WTC11 (cell line): ENCODE results near the gene PSMA4. TPM values are rescaled to one million over a fixed set of nuclear protein-coding genes. Genes with fewer than 3 reads are reported as not detected.

Experiments used
- ATAC-seq: fragments of 200-7000 bp; cut with Tn5 transposase; 2 replicates; pipeline ENCODE4 v1.10.0; 2021; ENCODE audit warnings: mild to moderate bottlenecking, moderate library complexity
- CTCF ChIA-PET: fragments of 300-600 bp; sonication (Branson Sonifier 250); formaldehyde crosslinking; loops from one replicate; lab custom pipeline; 2021; ENCODE audit warnings: antibody characterized with exemption; lab: Charles Lee
- POLR2A ChIA-PET: fragments of 350-600 bp; sonication (Branson Sonifier 250); formaldehyde crosslinking; loops from one replicate; lab custom pipeline; 2021; ENCODE audit warnings: antibody characterized with exemption; lab: Charles Lee
- DNase-seq: peaks from one replicate; pipeline ENCODE4 v3.0.0; 2021; ENCODE audit warnings: low spot score
- H3K27ac Mint-ChIP-seq: 2 replicates; pipeline ENCODE4 v1.8.0; 2021; ENCODE audit warnings: mixed read lengths
- H3K27me3 Mint-ChIP-seq: 2 replicates; pipeline ENCODE4 v1.8.0; 2021; ENCODE audit warnings: low read depth, mild to moderate bottlenecking, moderate library complexity, mixed read lengths
- H3K36me3 Mint-ChIP-seq: 2 replicates; pipeline ENCODE4 v1.8.0; 2021; ENCODE audit warnings: mixed read lengths
- H3K4me1 Mint-ChIP-seq: 2 replicates; pipeline ENCODE4 v1.8.0; 2022; ENCODE audit warnings: mixed read lengths
- H3K4me3 Mint-ChIP-seq: 2 replicates; pipeline ENCODE4 v1.8.0; 2021; ENCODE audit warnings: mild to moderate bottlenecking, moderate library complexity, mixed read lengths
- H3K9me3 Mint-ChIP-seq: 2 replicates; pipeline ENCODE4 v1.8.0; 2021; ENCODE audit warnings: mixed read lengths
- ATF6 ChIP-seq: sonication (generic); formaldehyde crosslinking; IDR thresholded peaks from 2 replicates; pipeline ENCODE4 v1.8.1; 2023; ENCODE audit warnings: mild to moderate bottlenecking, missing genetic modification reagents
- CREB1 ChIP-seq: sonication (generic); formaldehyde crosslinking; IDR thresholded peaks from 2 replicates; pipeline ENCODE4 v1.8.0; 2023; ENCODE audit warnings: mild to moderate bottlenecking, missing genetic modification reagents
- ELF4 ChIP-seq: sonication (generic); formaldehyde crosslinking; IDR thresholded peaks from 2 replicates; pipeline ENCODE4 v1.8.1; 2022; ENCODE audit warnings: low read depth, mild to moderate bottlenecking, moderate library complexity, missing genetic modification reagents
- FOXJ3 ChIP-seq: sonication (generic); formaldehyde crosslinking; IDR thresholded peaks from 2 replicates; pipeline ENCODE4 v1.9.0; 2021; ENCODE audit warnings: missing genetic modification reagents, mild to moderate bottlenecking, borderline replicate concordance
- FOXK1 ChIP-seq: sonication (generic); formaldehyde crosslinking; IDR thresholded peaks from 2 replicates; pipeline ENCODE4 v1.8.0; 2022; ENCODE audit warnings: mild to moderate bottlenecking, moderate library complexity, missing genetic modification reagents
- FOXP1 ChIP-seq: sonication (generic); formaldehyde crosslinking; IDR thresholded peaks from 2 replicates; pipeline ENCODE4 v1.8.0; 2022; ENCODE audit warnings: missing genetic modification reagents, mild to moderate bottlenecking, moderate library complexity, borderline replicate concordance
- GABPB1 ChIP-seq: sonication (generic); formaldehyde crosslinking; IDR thresholded peaks from 2 replicates; pipeline ENCODE4 v1.8.1; 2023; ENCODE audit warnings: mild to moderate bottlenecking, missing genetic modification reagents
- HMGXB4 ChIP-seq: sonication (generic); formaldehyde crosslinking; IDR thresholded peaks from 2 replicates; pipeline ENCODE4 v1.8.1; 2023; ENCODE audit warnings: mild to moderate bottlenecking, moderate library complexity, missing genetic modification reagents
- JAZF1 ChIP-seq: fragments of 250-450 bp; sonication (Bioruptor Pico); IDR thresholded peaks from 2 replicates; pipeline ENCODE4 v1.9.0; 2021; ENCODE audit warnings: moderate library complexity, mild to moderate bottlenecking, inconsistent platforms
- KAT7 ChIP-seq: sonication (generic); formaldehyde crosslinking; IDR thresholded peaks from 2 replicates; pipeline ENCODE4 v1.8.1; 2023; ENCODE audit warnings: missing genetic modification reagents, mild to moderate bottlenecking, borderline replicate concordance
- PRDM15 ChIP-seq: sonication (generic); formaldehyde crosslinking; IDR thresholded peaks from 2 replicates; pipeline ENCODE4 v1.8.0; 2022; ENCODE audit warnings: missing genetic modification reagents
- PREB ChIP-seq: sonication (generic); formaldehyde crosslinking; IDR thresholded peaks from 2 replicates; pipeline ENCODE4 v1.8.1; 2022; ENCODE audit warnings: mild to moderate bottlenecking, missing genetic modification reagents, moderate library complexity, borderline replicate concordance
- RORB ChIP-seq: fragments of 250-450 bp; sonication (Bioruptor Pico); IDR thresholded peaks from 2 replicates; pipeline ENCODE4 v1.9.0; 2021; ENCODE audit warnings: mild to moderate bottlenecking
- SMAD4 ChIP-seq: sonication (generic); formaldehyde crosslinking; IDR thresholded peaks from 2 replicates; pipeline ENCODE4 v1.8.0; 2022; ENCODE audit warnings: mild to moderate bottlenecking, missing genetic modification reagents
- SOX15 ChIP-seq: fragments of 250-450 bp; sonication (Bioruptor Pico); IDR thresholded peaks from 2 replicates; pipeline ENCODE4 v1.9.0; 2021; ENCODE audit warnings: mild to moderate bottlenecking
- USF1 ChIP-seq: sonication (generic); formaldehyde crosslinking; IDR thresholded peaks from 2 replicates; pipeline ENCODE4 v1.8.0; 2022; ENCODE audit warnings: mild to moderate bottlenecking, missing genetic modification reagents
- USF2 ChIP-seq: sonication (generic); formaldehyde crosslinking; IDR thresholded peaks from 2 replicates; pipeline ENCODE4 v1.8.1; 2023; ENCODE audit warnings: mild to moderate bottlenecking, missing genetic modification reagents, moderate library complexity
- ZNF138 ChIP-seq: sonication (generic); formaldehyde crosslinking; conservative IDR thresholded peaks from 2 replicates; pipeline ENCODE4 v1.8.1; 2022; ENCODE audit warnings: mild to moderate bottlenecking, moderate library complexity, missing genetic modification reagents
- ZNF281 ChIP-seq: sonication (generic); formaldehyde crosslinking; IDR thresholded peaks from 2 replicates; pipeline ENCODE4 v1.8.0; 2023; ENCODE audit warnings: mild to moderate bottlenecking, missing genetic modification reagents
- ZNF512 ChIP-seq: sonication (generic); formaldehyde crosslinking; IDR thresholded peaks from 2 replicates; pipeline ENCODE4 v1.8.1; 2022; ENCODE audit warnings: missing genetic modification reagents, borderline replicate concordance
- total RNA-seq: library from RNA; stranded (reverse); gene quantifications from 3 replicates; pipeline ENCODE4 v1.2.3, GENCODE V29; 2021

PSMA4 gene
- total RNA-seq, 1 experiment from 2014 or later, result 281 TPM

- no peak for ATAC-seq
- Mint-ChIP-seq H3K27me3 (no peaks in the 10 kb centered on the region), H3K4me3 (no peak overlapping the region), H3K36me3 (no peaks in the 10 kb centered on the region)
- POLR2A ChIA-PET, result interaction anchor here (0.6 kb wide), 1 partner anchor 46 kb away, joined by 4 read pairs; no protein-coding TSS in a partner anchor
- TF ChIP-seq HMGXB4 (CRISPR knock-in tag), result no peak
- no peak for TF ChIP-seq USF1
- no peak for TF ChIP-seq FOXJ3 (CRISPR knock-in tag)
- no peak for TF ChIP-seq KAT7
- no peak for TF ChIP-seq SMAD4 (CRISPR knock-in tag)
- TF ChIP-seq ATF6 (CRISPR knock-in tag), result no peak
- no peak for TF ChIP-seq ZNF512
- TF ChIP-seq ZNF281 (CRISPR knock-in tag), result no peak
- TF ChIP-seq, all 79 proteins: peak for 0
- CTCF ChIA-PET, result no interaction called here
- no peak overlapping the region for H3K27ac Mint-ChIP-seq
- DNase-seq, result no peak
- no peaks in the 10 kb centered on the region for H3K4me1 Mint-ChIP-seq
- no peaks in the 10 kb centered on the region for H3K9me3 Mint-ChIP-seq
Measured at GRCh38 chr15:78536134-78536533, 4.1 kb upstream of the PSMA4 start.

- CTCF ChIA-PET, result no interaction called here
- ATAC-seq (no peak), DNase-seq (no peak)
- POLR2A ChIA-PET, result no interaction called here
- H3K4me3 Mint-ChIP-seq, result no peak overlapping the region
- no peaks in the 10 kb centered on the region for H3K27me3 Mint-ChIP-seq
- peaks cover 9% of the 10 kb centered on the region for H3K4me1 Mint-ChIP-seq
- H3K9me3 Mint-ChIP-seq, result no peaks in the 10 kb centered on the region
- H3K36me3 Mint-ChIP-seq, result peaks cover 7% of the 10 kb centered on the region
- H3K27ac Mint-ChIP-seq, result no peak overlapping the region
- TF ChIP-seq FOXP1 (CRISPR knock-in tag) (no peak), ELF4 (CRISPR knock-in tag) (no peak), USF2 (CRISPR knock-in tag) (no peak), GABPB1 (CRISPR knock-in tag) (no peak), PRDM15 (CRISPR knock-in tag) (no peak), FOXK1 (CRISPR knock-in tag) (no peak), PREB (CRISPR knock-in tag) (no peak), CREB1 (CRISPR knock-in tag) (no peak), RORB (no peak), JAZF1 (no peak), ZNF138 (CRISPR knock-in tag) (no peak), SOX15 (CRISPR knock-in tag) (no peak)
Measured at GRCh38 chr15:78537266-78537905, 2.9 kb upstream of the PSMA4 start.
